Peyer's patch (tissue), 4 donors: ENCODE data around the gene PCDHB14.
A peak's percentile ranks its signal among the peaks of the same experiment; 100 is the strongest.

Source experiments
- POLR2A ChIP-seq, 2 donors: fragments of 450-650 bp; IDR thresholded peaks; one replicate each; pipeline ENCODE4 v1.5.1; 2017; ENCODE audit warnings: antibody characterized with exemption in 2 of 2, mild to moderate bottlenecking in 2 of 2, moderate library complexity in 2 of 2
- TF ChIP-seq, protein P1 (sequence below), 6 experiments: fragments of 450-650 bp in 4 of 6; fragments of 200-600 bp in 2 of 6; sonication (generic) in 1 of 6; IDR thresholded peaks; one replicate each; pipeline ENCODE4 v1.5.1; 2017 to 2019; ENCODE audit warnings: antibody characterized with exemption in 6 of 6, mild to moderate bottlenecking in 3 of 6, moderate library complexity in 1 of 6

DNA sequence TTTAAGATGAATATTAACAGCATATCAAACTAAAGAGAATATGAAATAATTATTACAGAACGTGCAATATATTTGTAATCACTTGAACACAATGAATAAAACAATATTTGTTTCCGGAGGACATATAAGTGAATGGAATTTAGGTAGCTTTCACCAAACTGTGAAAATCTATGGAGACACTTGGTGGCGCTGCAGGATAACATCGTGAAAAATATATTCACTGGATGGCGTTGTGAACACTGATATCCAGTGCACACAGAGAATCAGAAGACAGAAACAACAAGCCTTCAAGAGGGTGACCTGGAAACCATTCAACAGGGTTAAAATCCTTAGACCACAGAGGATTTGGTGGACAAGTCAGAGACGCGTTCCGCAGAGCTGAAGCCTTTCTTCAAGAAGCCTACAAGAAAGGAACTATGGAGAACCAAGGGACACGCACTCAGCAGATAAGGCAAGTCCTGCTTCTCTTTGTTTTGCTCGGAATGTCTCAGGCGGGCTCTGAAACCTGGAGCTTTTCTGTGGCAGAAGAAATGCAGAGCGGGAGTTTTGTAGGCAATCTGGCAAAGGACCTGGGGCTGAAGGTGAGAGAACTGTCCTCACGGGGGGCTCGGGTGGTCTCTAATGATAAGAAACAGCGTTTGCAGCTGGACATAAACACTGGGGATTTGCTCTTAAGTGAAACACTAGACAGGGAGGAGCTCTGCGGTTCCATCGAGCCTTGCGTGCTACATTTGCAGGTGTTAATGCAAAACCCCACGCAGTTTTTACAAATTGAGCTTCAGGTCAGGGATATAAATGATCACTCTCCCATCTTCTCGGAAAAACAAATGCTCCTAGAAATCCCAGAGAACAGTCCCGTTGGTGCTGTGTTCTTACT, 23.5 kb upstream of the PCDHB14 start, which contains the start of gene PCDHB11:
- TF ChIP-seq, protein P1, sequence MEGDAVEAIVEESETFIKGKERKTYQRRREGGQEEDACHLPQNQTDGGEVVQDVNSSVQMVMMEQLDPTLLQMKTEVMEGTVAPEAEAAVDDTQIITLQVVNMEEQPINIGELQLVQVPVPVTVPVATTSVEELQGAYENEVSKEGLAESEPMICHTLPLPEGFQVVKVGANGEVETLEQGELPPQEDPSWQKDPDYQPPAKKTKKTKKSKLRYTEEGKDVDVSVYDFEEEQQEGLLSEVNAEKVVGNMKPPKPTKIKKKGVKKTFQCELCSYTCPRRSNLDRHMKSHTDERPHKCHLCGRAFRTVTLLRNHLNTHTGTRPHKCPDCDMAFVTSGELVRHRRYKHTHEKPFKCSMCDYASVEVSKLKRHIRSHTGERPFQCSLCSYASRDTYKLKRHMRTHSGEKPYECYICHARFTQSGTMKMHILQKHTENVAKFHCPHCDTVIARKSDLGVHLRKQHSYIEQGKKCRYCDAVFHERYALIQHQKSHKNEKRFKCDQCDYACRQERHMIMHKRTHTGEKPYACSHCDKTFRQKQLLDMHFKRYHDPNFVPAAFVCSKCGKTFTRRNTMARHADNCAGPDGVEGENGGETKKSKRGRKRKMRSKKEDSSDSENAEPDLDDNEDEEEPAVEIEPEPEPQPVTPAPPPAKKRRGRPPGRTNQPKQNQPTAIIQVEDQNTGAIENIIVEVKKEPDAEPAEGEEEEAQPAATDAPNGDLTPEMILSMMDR (IDR thresholded peaks at IDR 0.05) = peak in 1 of 6 experiments; percentile 10
- TF ChIP-seq POLR2A (IDR thresholded peaks at IDR 0.05) = no peak
